ENCODE results near the gene PRMT7.

Gene PRMT7

GRCh38 chr16:68353366-68353765 lies 42.5 kb downstream of the PRMT7 start:
- Histone ChIP-seq H2AK5ac (ENCODE audit: low read depth, low read length) (no peak overlapping the region), H3K36me3 (replicated peaks in 1 of 2; ENCODE audit: control insufficient read depth in 2 of 2, insufficient read depth in 2 of 2, low read length in 2 of 2) (peaks cover 48 to 99% of the 10 kb centered on the region in 2 donors), H2BK5ac (ENCODE audit: low read length) (no peak overlapping the region), H4K91ac (ENCODE audit: low read depth, low read length, poor library complexity) (no peak overlapping the region), H3K79me1 (ENCODE audit: low read depth, low read length) (no peaks in the 10 kb centered on the region), H3K14ac (ENCODE audit: low read length) (no peak overlapping the region), H2BK15ac (ENCODE audit: low read length) (no peak overlapping the region), H3K27ac (replicated peaks; ENCODE audit: low read length) (no peak overlapping the region), H2AFZ (ENCODE audit: low read length) (no peak overlapping the region), H3K4me3 (ENCODE audit: low read length in 2 of 2) (no peak overlapping the region), H3K27me3 (ENCODE audit: control insufficient read depth in 3 of 3, insufficient read depth in 3 of 3, low read depth in 1 of 3, low read length in 3 of 3) (no peaks in the 10 kb centered on the region), H4K8ac (ENCODE audit: low read depth, low read length) (no peak overlapping the region), H3K4ac (ENCODE audit: low read length) (no peak overlapping the region), H3K4me2 (ENCODE audit: insufficient read depth, low read length, poor library complexity, severe bottlenecking) (no peak overlapping the region), H2BK120ac (ENCODE audit: low read depth, low read length) (no peak overlapping the region), H3K4me1 (ENCODE audit: control insufficient read depth in 2 of 2, insufficient read depth in 1 of 2, low read depth in 1 of 2, low read length in 2 of 2) (no peaks in the 10 kb centered on the region), H3K9ac (ENCODE audit: low read depth, low read length, poor library complexity) (no peak overlapping the region), H3K18ac (ENCODE audit: low read length) (no peak overlapping the region), H3K23ac (ENCODE audit: low read depth, low read length, poor library complexity) (no peak overlapping the region), H3K9me3 (replicated peaks in 1 of 2; ENCODE audit: control insufficient read depth in 2 of 2, insufficient read depth in 1 of 2, low read depth in 1 of 2, low read length in 2 of 2) (no peaks in the 10 kb centered on the region), H2BK12ac (ENCODE audit: low read length) (no peak overlapping the region)
- WGBS, 2 donors (ENCODE audit: extremely low coverage in 2 of 2, insufficient read length in 2 of 2, insufficient replicate concordance in 1 of 2): no CpG with 5 or more reads among the region's 13 CpGs
- no peak for DNase-seq (ENCODE audit: low spot score)

- Histone ChIP-seq H2AFZ (ENCODE audit: low read length) (no peak overlapping the region), H3K79me1 (ENCODE audit: low read depth, low read length) (peaks cover 2% of the 10 kb centered on the region), H3K14ac (ENCODE audit: low read length) (no peak overlapping the region), H3K9me3 (replicated peaks in 1 of 2; ENCODE audit: control insufficient read depth in 2 of 2, insufficient read depth in 1 of 2, low read depth in 1 of 2, low read length in 2 of 2) (no peaks in the 10 kb centered on the region), H3K23ac (ENCODE audit: low read depth, low read length, poor library complexity) (peak overlapping the region; percentile 27), H3K9ac (ENCODE audit: low read depth, low read length, poor library complexity) (peak overlapping the region; percentile 7), H4K91ac (ENCODE audit: low read depth, low read length, poor library complexity) (no peak overlapping the region), H3K27ac (replicated peaks; ENCODE audit: low read length) (no peak overlapping the region), H4K8ac (ENCODE audit: low read depth, low read length) (no peak overlapping the region), H3K27me3 (ENCODE audit: control insufficient read depth in 3 of 3, insufficient read depth in 3 of 3, low read depth in 1 of 3, low read length in 3 of 3) (no peaks in the 10 kb centered on the region), H3K36me3 (replicated peaks in 1 of 2; ENCODE audit: control insufficient read depth in 2 of 2, insufficient read depth in 2 of 2, low read length in 2 of 2) (peaks cover 40 to 90% of the 10 kb centered on the region in 2 donors), H2BK120ac (ENCODE audit: low read depth, low read length) (no peak overlapping the region), H3K4ac (ENCODE audit: low read length) (no peak overlapping the region), H3K18ac (ENCODE audit: low read length) (no peak overlapping the region), H2AK5ac (ENCODE audit: low read depth, low read length) (no peak overlapping the region), H3K4me3 (ENCODE audit: low read length in 2 of 2) (no peak overlapping the region), H2BK5ac (ENCODE audit: low read length) (no peak overlapping the region), H2BK15ac (ENCODE audit: low read length) (no peak overlapping the region), H3K4me1 (ENCODE audit: control insufficient read depth in 2 of 2, insufficient read depth in 1 of 2, low read depth in 1 of 2, low read length in 2 of 2) (no peaks in the 10 kb centered on the region), H3K4me2 (ENCODE audit: insufficient read depth, low read length, poor library complexity, severe bottlenecking) (no peak overlapping the region), H2BK12ac (ENCODE audit: low read length) (no peak overlapping the region)
- no CpG with 5 or more reads among the region's 9 CpGs for WGBS, 2 donors (ENCODE audit: extremely low coverage in 2 of 2, insufficient read length in 2 of 2, insufficient replicate concordance in 1 of 2)
- DNase-seq (ENCODE audit: low spot score): no peak
These were observed 44.0 kb downstream of the PRMT7 start for GRCh38 chr16:68354816-68355215.

- DNase-seq (ENCODE audit: low spot score): no peak
These were observed 44.8 kb downstream of the PRMT7 start for GRCh38 chr16:68355447-68356248.

GRCh38 chr16:68356249-68356918 lies 45.6 kb downstream of the PRMT7 start:
- Histone ChIP-seq H3K4me3 (ENCODE audit: low read length in 2 of 2) (no peak overlapping the region), H2BK15ac (ENCODE audit: low read length) (no peak overlapping the region), H2BK5ac (ENCODE audit: low read length) (no peak overlapping the region), H3K4me1 (ENCODE audit: control insufficient read depth in 2 of 2, insufficient read depth in 1 of 2, low read depth in 1 of 2, low read length in 2 of 2) (no peaks in the 10 kb centered on the region), H3K9me3 (replicated peaks in 1 of 2; ENCODE audit: control insufficient read depth in 2 of 2, insufficient read depth in 1 of 2, low read depth in 1 of 2, low read length in 2 of 2) (no peaks in the 10 kb centered on the region), H2AK5ac (ENCODE audit: low read depth, low read length) (no peak overlapping the region), H3K27ac (replicated peaks; ENCODE audit: low read length) (no peak overlapping the region), H2AFZ (ENCODE audit: low read length) (no peak overlapping the region), H4K8ac (ENCODE audit: low read depth, low read length) (no peak overlapping the region), H3K14ac (ENCODE audit: low read length) (no peak overlapping the region), H2BK120ac (ENCODE audit: low read depth, low read length) (no peak overlapping the region), H3K79me1 (ENCODE audit: low read depth, low read length) (peaks cover 3% of the 10 kb centered on the region), H2BK12ac (ENCODE audit: low read length) (no peak overlapping the region), H3K27me3 (ENCODE audit: control insufficient read depth in 3 of 3, insufficient read depth in 3 of 3, low read depth in 1 of 3, low read length in 3 of 3) (no peaks in the 10 kb centered on the region), H3K18ac (ENCODE audit: low read length) (no peak overlapping the region), H3K4ac (ENCODE audit: low read length) (no peak overlapping the region), H3K4me2 (ENCODE audit: insufficient read depth, low read length, poor library complexity, severe bottlenecking) (no peak overlapping the region), H3K9ac (ENCODE audit: low read depth, low read length, poor library complexity) (no peak overlapping the region), H3K23ac (ENCODE audit: low read depth, low read length, poor library complexity) (no peak overlapping the region), H3K36me3 (replicated peaks in 1 of 2; ENCODE audit: control insufficient read depth in 2 of 2, insufficient read depth in 2 of 2, low read length in 2 of 2) (peaks cover 40 to 74% of the 10 kb centered on the region in 2 donors), H4K91ac (ENCODE audit: low read depth, low read length, poor library complexity) (no peak overlapping the region)
- no peak for DNase-seq (ENCODE audit: low spot score)
- WGBS, 2 donors (ENCODE audit: extremely low coverage in 2 of 2, insufficient read length in 2 of 2, insufficient replicate concordance in 1 of 2): no CpG with 5 or more reads among the region's 28 CpGs

More at GRCh38 chr16:68355447-68356248, 44.8 kb downstream of the PRMT7 start:
- Histone ChIP-seq H3K79me1 (ENCODE audit: low read depth, low read length) (peaks cover 2% of the 10 kb centered on the region), H2BK5ac (ENCODE audit: low read length) (peak overlapping the region; percentile 53), H3K36me3 (replicated peaks in 1 of 2; ENCODE audit: control insufficient read depth in 2 of 2, insufficient read depth in 2 of 2, low read length in 2 of 2) (peaks cover 40 to 81% of the 10 kb centered on the region in 2 donors), H3K18ac (ENCODE audit: low read length) (no peak overlapping the region), H2BK120ac (ENCODE audit: low read depth, low read length) (no peak overlapping the region), H3K4ac (ENCODE audit: low read length) (no peak overlapping the region), H3K23ac (ENCODE audit: low read depth, low read length, poor library complexity) (no peak overlapping the region), H3K4me2 (ENCODE audit: insufficient read depth, low read length, poor library complexity, severe bottlenecking) (no peak overlapping the region), H3K4me3 (ENCODE audit: low read length in 2 of 2) (peak overlapping the region in 1 of 2 donors; percentile 35), H2AFZ (ENCODE audit: low read length) (no peak overlapping the region), H3K27ac (replicated peaks; ENCODE audit: low read length) (no peak overlapping the region), H3K4me1 (ENCODE audit: control insufficient read depth in 2 of 2, insufficient read depth in 1 of 2, low read depth in 1 of 2, low read length in 2 of 2) (no peaks in the 10 kb centered on the region), H3K9ac (ENCODE audit: low read depth, low read length, poor library complexity) (no peak overlapping the region), H3K14ac (ENCODE audit: low read length) (no peak overlapping the region), H4K8ac (ENCODE audit: low read depth, low read length) (peak overlapping the region; percentile 24), H3K27me3 (ENCODE audit: control insufficient read depth in 3 of 3, insufficient read depth in 3 of 3, low read depth in 1 of 3, low read length in 3 of 3) (no peaks in the 10 kb centered on the region), H2AK5ac (ENCODE audit: low read depth, low read length) (no peak overlapping the region), H2BK15ac (ENCODE audit: low read length) (no peak overlapping the region), H4K91ac (ENCODE audit: low read depth, low read length, poor library complexity) (no peak overlapping the region), H2BK12ac (ENCODE audit: low read length) (no peak overlapping the region), H3K9me3 (replicated peaks in 1 of 2; ENCODE audit: control insufficient read depth in 2 of 2, insufficient read depth in 1 of 2, low read depth in 1 of 2, low read length in 2 of 2) (no peaks in the 10 kb centered on the region)
- WGBS, 2 donors (ENCODE audit: extremely low coverage in 2 of 2, insufficient read length in 2 of 2, insufficient replicate concordance in 1 of 2): no CpG with 5 or more reads among the region's 28 CpGs

Data from neuronal stem cell (in vitro differentiated cells).